Keratinocyte (primary cell): ENCODE data around the gene ADAMTSL1.

Experiments used
- CTCF ChIP-seq, 3 experiments: IDR thresholded peaks in 1 of 3; conservative IDR thresholded peaks in 1 of 3; optimal IDR thresholded peaks in 1 of 3; 2 replicates in 2 of 3; 3 replicates in 1 of 3; pipeline versions ENCODE3 to v1.5.1; 2011; ENCODE audit warnings: low read length in 3 of 3, mild to moderate bottlenecking in 3 of 3, moderate library complexity in 2 of 3, control low read depth in 1 of 3, inconsistent platforms in 1 of 3; ENCODE audit not compliant: insufficient read depth in 2 of 3; ENCODE audit errors: extremely low read depth in 1 of 3
- EZH2 ChIP-seq: IDR thresholded peaks from one replicate; pipeline ENCODE4 v1.6.1; 2012; ENCODE audit warnings: inconsistent platforms, mild to moderate bottlenecking, low read length, moderate library complexity

- TF ChIP-seq CTCF (optimal IDR thresholded peaks at IDR 0.05 in 1 of 3, IDR thresholded peaks at IDR 0.05 in 1 of 3, conservative IDR thresholded peaks at IDR 0.05 in 1 of 3; ENCODE audit: extremely low read depth in 1 of 3, insufficient read depth in 2 of 3, low read length in 3 of 3), result no peak
- TF ChIP-seq EZH2, result no peak
Observed at GRCh38 chr9:18489861-18490260, 15.9 kb downstream of the ADAMTSL1 start.
